Parietal lobe (tissue), 2 donors: ENCODE measurements around the gene ST7L. TPM values are rescaled to one million over a fixed set of nuclear protein-coding genes. Genes with fewer than 3 reads are reported as not detected.

ENCODE experiments used
- small RNA-seq: library from RNA; depleted of rRNA; stranded (forward); fragments of <200 nt; gene quantifications from one replicate; pipeline ENCODE3, GENCODE V24; 2014; ENCODE audit warnings: low replicate concordance
- total RNA-seq: library from RNA; depleted of rRNA; stranded (reverse); fragments of >200 nt; gene quantifications from one replicate; pipeline ENCODE4 v1.2.3, GENCODE V29; 2014

The ST7L gene, protein sequence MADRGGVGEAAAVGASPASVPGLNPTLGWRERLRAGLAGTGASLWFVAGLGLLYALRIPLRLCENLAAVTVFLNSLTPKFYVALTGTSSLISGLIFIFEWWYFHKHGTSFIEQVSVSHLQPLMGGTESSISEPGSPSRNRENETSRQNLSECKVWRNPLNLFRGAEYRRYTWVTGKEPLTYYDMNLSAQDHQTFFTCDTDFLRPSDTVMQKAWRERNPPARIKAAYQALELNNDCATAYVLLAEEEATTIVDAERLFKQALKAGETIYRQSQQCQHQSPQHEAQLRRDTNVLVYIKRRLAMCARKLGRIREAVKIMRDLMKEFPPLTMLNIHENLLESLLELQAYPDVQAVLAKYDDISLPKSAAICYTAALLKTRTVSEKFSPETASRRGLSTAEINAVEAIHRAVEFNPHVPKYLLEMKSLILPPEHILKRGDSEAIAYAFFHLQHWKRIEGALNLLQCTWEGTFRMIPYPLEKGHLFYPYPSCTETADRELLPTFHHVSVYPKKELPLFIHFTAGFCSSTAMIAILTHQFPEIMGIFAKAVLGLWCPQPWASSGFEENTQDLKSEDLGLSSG
- 49.8 TPM for total RNA-seq

DNA sequence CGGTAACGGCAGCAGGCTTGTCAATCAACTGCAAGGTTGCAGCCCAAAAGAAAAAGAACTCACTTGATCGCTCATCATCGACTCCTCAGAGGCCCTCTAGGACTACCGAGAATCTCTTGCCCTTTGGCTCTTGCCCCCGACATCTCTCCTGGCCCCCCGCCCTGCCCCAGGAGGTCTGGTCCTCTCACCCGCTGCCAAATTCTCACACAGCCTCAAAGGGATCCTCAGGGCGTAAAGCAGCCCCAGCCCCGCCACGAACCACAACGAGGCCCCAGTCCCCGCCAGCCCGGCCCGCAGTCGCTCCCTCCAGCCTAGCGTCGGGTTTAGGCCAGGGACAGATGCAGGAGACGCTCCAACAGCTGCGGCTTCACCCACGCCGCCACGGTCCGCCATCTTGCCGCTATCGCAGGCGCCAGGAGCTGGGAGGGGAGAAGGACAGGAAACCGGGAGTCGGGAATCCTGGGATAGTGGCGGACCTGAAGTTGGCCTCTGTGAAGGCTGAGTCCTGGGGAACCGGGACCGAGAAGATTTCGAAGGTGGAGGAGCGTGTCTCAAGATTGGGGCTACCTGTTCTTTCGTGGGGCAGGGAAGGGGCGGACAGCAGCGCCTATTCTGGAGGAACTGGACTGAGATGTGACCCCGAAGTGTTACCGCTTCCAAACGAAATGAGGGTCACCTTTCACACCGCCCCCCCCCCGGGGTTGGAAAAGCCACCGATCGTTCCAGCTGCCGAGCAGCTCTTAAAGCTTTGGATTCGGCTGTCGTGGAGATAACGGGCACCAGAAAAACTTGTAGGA is at the start of gene ST7L:
ST7L (minus strand) TSS at position 421 of the 797 bp plus-strand sequence; CDS start at position 393, 28 bp downstream.

DNA sequence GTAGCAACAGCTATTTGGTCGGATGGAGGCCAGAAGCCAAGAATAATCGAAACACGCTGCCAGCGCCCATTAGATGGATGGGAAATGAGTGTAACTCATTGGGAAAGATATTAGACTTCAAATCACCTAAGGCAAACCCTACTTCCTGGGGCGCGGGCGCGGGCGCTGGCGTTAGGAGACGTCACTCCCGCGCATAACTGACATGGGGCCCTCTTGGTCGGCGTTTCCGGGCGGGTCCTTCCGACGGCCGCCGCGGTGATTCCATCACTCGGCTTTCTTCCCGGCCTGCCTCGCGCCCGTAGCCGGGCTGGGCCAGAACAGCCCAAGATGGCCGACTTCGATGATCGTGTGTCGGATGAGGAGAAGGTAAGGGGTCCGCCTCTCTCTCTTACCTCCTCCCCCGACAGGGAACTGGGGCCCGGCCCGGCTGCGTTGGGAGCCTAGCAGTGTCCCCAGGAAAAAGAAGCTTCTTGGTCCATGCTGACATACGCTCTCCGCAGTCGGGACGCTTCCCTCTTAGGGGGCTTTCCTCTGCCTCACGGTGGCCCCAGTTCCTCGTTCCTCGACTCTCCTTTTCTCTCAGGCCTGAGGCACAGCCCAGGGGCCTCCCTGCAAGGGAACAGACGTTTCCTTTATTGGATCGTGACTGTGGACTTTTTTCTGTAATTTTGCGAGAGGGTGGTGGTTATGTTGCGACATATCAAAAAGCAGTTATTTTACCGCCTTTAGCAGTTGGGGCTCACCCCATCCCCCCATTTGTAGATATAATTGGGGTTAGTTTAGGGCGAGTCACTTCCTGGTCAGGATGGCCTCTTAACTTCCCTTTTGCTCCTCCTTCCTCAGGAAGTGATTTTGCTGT is 806 bp upstream of the ST7L start, which contains the start of gene CAPZA1:
CAPZA1 (plus strand) TSS at position 315 of the 859 bp plus-strand sequence; CDS start at position 328, 13 bp downstream.

DNA sequence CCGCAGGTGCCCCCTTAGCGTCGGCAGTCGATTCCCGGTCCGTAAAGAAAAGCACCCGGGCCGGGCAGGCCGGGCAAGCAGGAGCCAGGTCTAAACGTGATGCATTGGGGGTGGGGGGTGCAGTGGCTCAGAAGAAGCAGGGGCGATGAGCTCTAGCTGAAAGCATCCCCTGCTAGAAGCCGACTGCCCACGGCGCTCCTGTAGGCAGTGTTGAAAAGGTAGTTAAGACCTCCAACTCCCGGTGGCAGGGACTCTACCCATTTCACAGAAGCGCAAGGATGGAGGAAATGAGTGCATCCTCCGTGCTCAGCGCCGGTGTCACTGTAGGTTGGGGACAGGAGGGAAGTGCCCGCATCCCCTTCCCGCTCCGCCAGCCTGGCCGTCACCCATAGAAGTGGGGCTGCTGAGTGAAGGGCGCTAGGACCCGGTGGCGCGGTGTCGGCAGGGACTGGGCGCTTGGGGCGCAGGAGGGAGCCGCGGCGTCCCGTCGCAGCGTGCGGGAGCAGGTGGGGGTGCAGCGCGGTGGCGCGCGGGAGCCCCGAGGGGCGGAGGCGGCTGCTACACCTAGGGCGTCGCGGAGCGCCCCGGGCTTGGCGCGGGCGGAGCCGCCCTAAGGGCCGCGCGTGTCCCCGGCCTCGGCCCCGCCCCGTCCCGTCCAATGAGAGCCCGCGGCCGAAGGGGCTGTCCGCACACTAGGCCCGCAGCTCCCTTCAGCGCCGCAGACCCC is 110.5 kb downstream of the ST7L start, which contains the start of gene WNT2B:
WNT2B (plus strand) TSS at position 688 of the 727 bp plus-strand sequence. CDS start 298 bp downstream, outside the sequence.

Small RNAs within 50 kb of the gene (small RNA-seq; reads per million reads assigned to genes)
- not detected for gene RNU7-70P

Other genes starting within 250 kb of the ST7L start
- 40.4 TPM for gene CTTNBP2NL, start 222.9 kb downstream of the ST7L start, total RNA-seq
- gene WNT2B, start 110.2 kb downstream of the ST7L start, total RNA-seq, result 5.6 TPM
- 110 TPM for gene CAPZA1, start 691 bp upstream of the ST7L start, total RNA-seq
- 9.1 TPM for gene MOV10, start 55.5 kb upstream of the ST7L start, total RNA-seq
- 30.7 TPM for gene RHOC, start 88.0 kb upstream of the ST7L start, total RNA-seq
- gene PPM1J, start 96.2 kb upstream of the ST7L start, total RNA-seq, result 3.4 TPM